Fibroblast of lung (primary cell): ENCODE data around the gene GMFB. TPM values are rescaled to one million over a fixed set of nuclear protein-coding genes. Genes with fewer than 3 reads are reported as not detected.
A peak's percentile ranks its signal among the peaks of the same experiment; 100 is the strongest.
"Not testable (repeated sequence)": the region's sequence is repeated elsewhere in the genome, so short reads cannot be mapped to it uniquely, and the experiment has no call there.

ENCODE experiments used
- DNase-seq, 2 donors: peaks; one replicate each; pipeline versions ENCODE4 v3.0.0 to v3.0.0-alpha.2; 2010; ENCODE audit warnings: low read depth in 2 of 2
- H2AFZ ChIP-seq: 2 replicates; pipeline ENCODE4 v1.5.1; 2012; ENCODE audit warnings: low read length, control low read depth, inconsistent platforms
- H3K27ac ChIP-seq: 2 replicates; pipeline ENCODE4 v1.5.1; 2011; ENCODE audit warnings: low read length, control low read depth; ENCODE audit not compliant: insufficient read depth
- H3K27me3 ChIP-seq: 2 replicates; pipeline ENCODE4 v1.5.1; 2011; ENCODE audit warnings: mild to moderate bottlenecking, low read length; ENCODE audit not compliant: control insufficient read depth, insufficient read depth
- H3K36me3 ChIP-seq: 2 replicates; pipeline ENCODE4 v1.5.1; 2011; ENCODE audit warnings: low read length; ENCODE audit not compliant: control insufficient read depth, insufficient read depth
- H3K4me1 ChIP-seq: 2 replicates; pipeline ENCODE4 v1.5.1; 2011; ENCODE audit warnings: low read length; ENCODE audit not compliant: control insufficient read depth, insufficient read depth; ENCODE audit errors: extremely low read depth
- H3K4me2 ChIP-seq: 2 replicates; pipeline ENCODE4 v1.5.1; 2011; ENCODE audit warnings: low read length, control low read depth; ENCODE audit not compliant: insufficient read depth; ENCODE audit errors: extremely low read depth
- H3K4me3 ChIP-seq, 4 experiments: fragments of 200-600 bp in 1 of 4; sonication (generic) in 1 of 4; replicated peaks in 1 of 4; 2 replicates each; pipeline ENCODE4 v1.5.1; 2011 to 2016; ENCODE audit warnings: low read length in 4 of 4, low read depth in 3 of 4, mild to moderate bottlenecking in 3 of 4, control low read depth in 2 of 4, inconsistent platforms in 1 of 4, mixed read lengths in 1 of 4; ENCODE audit not compliant: insufficient read depth in 1 of 4; ENCODE audit errors: control extremely low read depth in 1 of 4
- H3K79me2 ChIP-seq: 2 replicates; pipeline ENCODE4 v1.5.1; 2012; ENCODE audit warnings: mild to moderate bottlenecking, low read length, inconsistent platforms; ENCODE audit not compliant: control insufficient read depth, insufficient read depth
- H3K9ac ChIP-seq: 2 replicates; pipeline ENCODE4 v1.5.1; 2011; ENCODE audit warnings: mild to moderate bottlenecking, low read length, control low read depth; ENCODE audit not compliant: insufficient read depth
- H3K9me3 ChIP-seq: 2 replicates; pipeline ENCODE4 v1.5.1; 2012; ENCODE audit warnings: low read depth, low read length; ENCODE audit not compliant: control insufficient read depth, insufficient read depth
- H4K20me1 ChIP-seq: 2 replicates; pipeline ENCODE4 v1.5.1; 2011; ENCODE audit warnings: low read length; ENCODE audit not compliant: control insufficient read depth, insufficient read depth; ENCODE audit errors: extremely low read depth
- EZH2 ChIP-seq: IDR thresholded peaks from 2 replicates; pipeline ENCODE4 v1.5.1; 2012; ENCODE audit warnings: low read length, control low read depth, mild to moderate bottlenecking; ENCODE audit errors: missing control alignments
- polyA plus RNA-seq, 2 donors: library from polyadenylated mRNA; depleted of rRNA in 1 of 2; stranded (reverse) in 1 of 2; unstranded in 1 of 2; fragments of >200 nt; gene quantifications; 2 replicates each; pipeline ENCODE4 v1.2.1, GENCODE V29; 2011 to 2012; ENCODE audit warnings: missing spikeins in 1 of 2
- total RNA-seq: library from RNA; depleted of rRNA; stranded (reverse); fragments of >200 nt; gene quantifications from 2 replicates; pipeline ENCODE4 v1.2.1, GENCODE V29; 2014
- TF ChIP-seq, protein P1 (sequence below), 2 donors: IDR thresholded peaks in 1 of 2; conservative IDR thresholded peaks in 1 of 2; 1 replicate in 1 of 2; 2 replicates in 1 of 2; pipeline ENCODE4 v1.5.1; 2011 to 2012; ENCODE audit warnings: low read length in 2 of 2, control low read depth in 1 of 2, inconsistent platforms in 1 of 2, low read depth in 1 of 2, mild to moderate bottlenecking in 1 of 2

GMFB gene
- total and polyA plus RNA-seq, 2 donors (not counting 1 experiment from before 2014, with no cell fraction given) = 69.2 to 85.5 TPM

DNA sequence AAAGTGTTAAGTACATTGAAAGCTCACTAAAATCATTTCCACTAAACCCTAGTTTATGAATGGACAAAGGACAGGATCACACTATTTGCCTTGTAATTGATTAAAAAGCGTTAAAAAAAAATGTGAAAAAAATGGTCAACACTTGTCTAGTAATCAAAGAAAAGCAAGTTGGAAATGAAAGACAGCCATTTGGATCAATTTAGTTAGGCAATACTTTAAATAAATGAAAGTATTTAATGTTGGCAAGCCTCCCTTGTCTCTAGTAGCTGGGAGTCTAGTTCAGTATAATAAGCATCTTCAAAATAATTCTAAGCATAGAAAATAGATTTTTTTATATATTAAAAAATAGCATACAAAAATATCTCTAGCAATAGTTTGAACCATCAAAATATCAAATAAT, 33.4 kb downstream of the GMFB start:
- no peaks in the 10 kb centered on the region for H4K20me1 ChIP-seq
- no peaks in the 10 kb centered on the region for H3K79me2 ChIP-seq
- H3K9me3 ChIP-seq = no peaks in the 10 kb centered on the region
- H3K27ac ChIP-seq = no peak overlapping the region
- no peak overlapping the region for H2AFZ ChIP-seq
- TF ChIP-seq, protein P1, sequence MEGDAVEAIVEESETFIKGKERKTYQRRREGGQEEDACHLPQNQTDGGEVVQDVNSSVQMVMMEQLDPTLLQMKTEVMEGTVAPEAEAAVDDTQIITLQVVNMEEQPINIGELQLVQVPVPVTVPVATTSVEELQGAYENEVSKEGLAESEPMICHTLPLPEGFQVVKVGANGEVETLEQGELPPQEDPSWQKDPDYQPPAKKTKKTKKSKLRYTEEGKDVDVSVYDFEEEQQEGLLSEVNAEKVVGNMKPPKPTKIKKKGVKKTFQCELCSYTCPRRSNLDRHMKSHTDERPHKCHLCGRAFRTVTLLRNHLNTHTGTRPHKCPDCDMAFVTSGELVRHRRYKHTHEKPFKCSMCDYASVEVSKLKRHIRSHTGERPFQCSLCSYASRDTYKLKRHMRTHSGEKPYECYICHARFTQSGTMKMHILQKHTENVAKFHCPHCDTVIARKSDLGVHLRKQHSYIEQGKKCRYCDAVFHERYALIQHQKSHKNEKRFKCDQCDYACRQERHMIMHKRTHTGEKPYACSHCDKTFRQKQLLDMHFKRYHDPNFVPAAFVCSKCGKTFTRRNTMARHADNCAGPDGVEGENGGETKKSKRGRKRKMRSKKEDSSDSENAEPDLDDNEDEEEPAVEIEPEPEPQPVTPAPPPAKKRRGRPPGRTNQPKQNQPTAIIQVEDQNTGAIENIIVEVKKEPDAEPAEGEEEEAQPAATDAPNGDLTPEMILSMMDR (conservative IDR thresholded peaks at IDR 0.05 in 1 of 2, IDR thresholded peaks at IDR 0.05 in 1 of 2; ENCODE audit: low read depth in 1 of 2, low read length in 2 of 2) = no peak
- no peak for TF ChIP-seq EZH2
- no peak overlapping the region for H3K4me3 ChIP-seq
- no peak overlapping the region for H3K4me2 ChIP-seq
- peaks cover 5% of the 10 kb centered on the region for H3K4me1 ChIP-seq
- no peaks in the 10 kb centered on the region for H3K27me3 ChIP-seq
- no peak for DNase-seq
- H3K36me3 ChIP-seq = no peaks in the 10 kb centered on the region
- no peak overlapping the region for H3K9ac ChIP-seq

DNA sequence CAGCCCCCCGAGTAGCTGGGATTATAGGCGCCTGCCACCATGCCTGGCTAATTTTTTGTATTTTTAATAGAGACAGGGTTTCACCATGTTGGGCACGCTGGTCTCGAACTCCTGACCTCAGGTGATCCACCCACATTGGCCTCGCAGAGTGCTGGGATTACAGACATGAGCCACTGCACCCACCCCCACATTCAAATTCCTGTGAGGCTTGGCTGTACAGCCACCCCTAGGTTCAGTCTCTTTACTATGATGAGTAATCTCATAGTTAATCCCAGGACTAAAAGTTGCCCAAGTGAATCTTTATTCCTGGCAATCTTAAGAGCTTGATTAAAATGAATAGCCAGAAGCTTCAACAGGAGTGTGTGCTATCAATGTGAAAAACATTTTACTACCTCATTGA, 34.8 kb downstream of the GMFB start:
- not testable (repeated sequence) for H3K9ac ChIP-seq, H3K79me2 ChIP-seq, H2AFZ ChIP-seq, H3K36me3 ChIP-seq, H3K27me3 ChIP-seq, H3K27ac ChIP-seq, H3K4me1 ChIP-seq, H3K4me3 ChIP-seq, H3K4me2 ChIP-seq, H3K9me3 ChIP-seq, H4K20me1 ChIP-seq
- peak in 1 of 2 donors; percentile 50 for DNase-seq

DNA sequence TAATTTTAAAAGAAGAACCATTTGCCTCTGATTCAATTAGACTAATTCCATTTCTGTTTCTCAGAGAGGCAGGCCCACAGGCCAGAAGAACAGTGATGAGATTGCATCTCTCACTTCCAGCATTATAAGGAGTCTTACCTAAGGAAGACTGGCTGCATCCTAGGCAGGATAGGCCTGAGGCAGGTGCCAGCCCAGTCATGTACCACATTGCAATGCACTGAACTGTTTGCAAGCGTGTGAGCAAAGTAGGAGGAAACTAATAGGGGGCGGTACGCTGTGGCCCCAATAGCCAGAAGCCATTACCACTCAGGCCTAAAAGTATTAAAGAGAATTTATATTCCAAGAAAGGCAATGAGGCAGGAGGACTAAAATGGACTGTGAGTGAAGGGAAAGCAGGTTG, 35.5 kb downstream of the GMFB start:
- H3K4me2 ChIP-seq = no peak overlapping the region
- no peak overlapping the region for H2AFZ ChIP-seq
- H3K9me3 ChIP-seq = no peaks in the 10 kb centered on the region
- no peak for TF ChIP-seq EZH2
- TF ChIP-seq, protein P1 (conservative IDR thresholded peaks at IDR 0.05 in 1 of 2, IDR thresholded peaks at IDR 0.05 in 1 of 2; ENCODE audit: low read depth in 1 of 2, low read length in 2 of 2) = no peak
- H3K4me1 ChIP-seq = peaks cover 5% of the 10 kb centered on the region
- H3K9ac ChIP-seq = no peak overlapping the region
- H3K4me3 ChIP-seq = no peak overlapping the region
- DNase-seq = no peak
- no peaks in the 10 kb centered on the region for H3K27me3 ChIP-seq
- H3K36me3 ChIP-seq = no peaks in the 10 kb centered on the region
- no peak overlapping the region for H3K27ac ChIP-seq
- H3K79me2 ChIP-seq = no peaks in the 10 kb centered on the region
- H4K20me1 ChIP-seq = no peaks in the 10 kb centered on the region
